IPS DF 6.9 (cell line): Measurements from ENCODE around the gene FKBP2.

Experiments
- DNase-seq: peaks from one replicate; pipeline ENCODE4 v3.0.0-alpha.2; 2013; ENCODE audit warnings: low read depth, low spot score
- H3K27ac ChIP-seq: one replicate; pipeline ENCODE4 v1.5.1; 2013; ENCODE audit warnings: low read length, control low read depth
- H3K27me3 ChIP-seq: 2 replicates; pipeline ENCODE4 v1.6.1; 2013; ENCODE audit warnings: mild to moderate bottlenecking, low read length; ENCODE audit not compliant: control insufficient read depth, insufficient read depth
- H3K36me3 ChIP-seq: 2 replicates; pipeline ENCODE4 v1.6.1; 2013; ENCODE audit warnings: low read length; ENCODE audit not compliant: control insufficient read depth, insufficient read depth
- H3K4me1 ChIP-seq: 2 replicates; pipeline ENCODE4 v1.6.1; 2013; ENCODE audit warnings: low read length; ENCODE audit not compliant: control insufficient read depth, insufficient read depth
- H3K4me3 ChIP-seq: 2 replicates; pipeline ENCODE4 v1.5.1; 2013; ENCODE audit warnings: mild to moderate bottlenecking, low read length
- H3K9me3 ChIP-seq: 2 replicates; pipeline ENCODE4 v1.6.1; 2013; ENCODE audit warnings: low read length, inconsistent platforms; ENCODE audit not compliant: control insufficient read depth, insufficient read depth
- WGBS: extraction: QIAGEN DNeasy Blood & Tissue Kit; methylation state at CpG from one replicate; pipeline ENCODE4 v1.1.7; 2013; ENCODE audit warnings: mixed read lengths, missing lambda C conversion rate; ENCODE audit not compliant: insufficient read length, insufficient coverage; 5-methylcytosine and 5-hydroxymethylcytosine counted together

Gene FKBP2

GRCh38 chr11:64264371-64264852 is 23.5 kb downstream of the FKBP2 start:
- no peaks in the 10 kb centered on the region for H3K9me3 ChIP-seq
- no peak for DNase-seq
- H3K4me1 ChIP-seq, result 0 out of 2 replicates have a peak, but pooled peaks cover 1% of the 10 kb centered on the region
- H3K4me3 ChIP-seq, result no peak overlapping the region
- peaks cover 49% of the 10 kb centered on the region for H3K36me3 ChIP-seq
- no CpG with 5 or more reads among the region's 10 CpGs for WGBS
- H3K27me3 ChIP-seq, result no peaks in the 10 kb centered on the region
- no peak overlapping the region for H3K27ac ChIP-seq

DNA sequence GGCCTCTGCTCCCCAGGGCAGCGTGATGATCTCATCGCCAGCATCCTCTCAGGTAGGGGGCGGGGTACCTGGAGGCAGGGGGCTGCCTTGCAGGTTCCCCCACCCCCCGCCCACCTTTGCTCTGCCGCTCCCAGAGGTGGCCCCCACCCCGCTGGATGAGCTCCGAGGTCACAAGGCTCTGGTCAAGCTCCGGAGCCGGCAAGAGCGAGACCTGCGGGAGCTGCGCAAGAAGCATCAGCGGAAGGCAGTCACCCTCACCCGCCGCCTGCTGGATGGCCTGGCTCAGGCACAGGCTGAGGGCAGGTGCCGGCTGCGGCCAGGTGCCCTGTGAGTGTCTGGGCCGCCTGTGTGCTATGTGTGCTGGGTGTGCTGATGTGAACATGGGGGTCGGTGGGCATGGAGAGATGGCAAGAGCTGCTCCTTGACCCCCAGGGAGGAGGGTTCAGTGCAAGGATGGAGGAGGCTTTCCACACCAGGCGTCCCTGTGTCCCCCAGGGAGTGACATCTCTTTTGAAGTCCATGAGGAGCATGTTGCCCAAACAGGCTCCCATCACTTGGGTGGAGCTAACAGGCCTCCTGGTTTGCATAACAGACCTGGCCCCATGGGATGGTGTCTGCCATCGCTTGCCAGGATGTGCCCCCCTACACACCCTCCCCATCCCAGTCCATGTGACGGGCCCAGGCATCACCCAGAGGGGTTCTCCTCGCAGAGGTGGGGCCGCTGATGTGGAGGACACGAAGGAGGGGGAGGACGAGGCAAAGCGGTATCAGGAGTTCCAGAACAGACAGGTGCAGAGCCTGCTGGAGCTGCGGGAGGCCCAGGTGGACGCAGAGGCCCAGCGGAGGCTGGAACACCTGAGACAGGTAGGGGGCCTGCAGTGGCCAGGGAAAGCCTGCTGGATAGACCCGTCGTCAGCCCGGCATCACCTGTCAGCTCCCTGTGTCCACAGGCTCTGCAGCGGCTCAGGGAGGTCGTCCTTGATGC is 24.6 kb downstream of the FKBP2 start:
- no CpG with 5 or more reads among the region's 35 CpGs for WGBS
- no peak overlapping the region for H3K4me3 ChIP-seq
- H3K9me3 ChIP-seq, result no peaks in the 10 kb centered on the region
- peaks cover 40% of the 10 kb centered on the region for H3K36me3 ChIP-seq
- H3K27ac ChIP-seq, result no peak overlapping the region
- no peaks in the 10 kb centered on the region for H3K27me3 ChIP-seq
- no peak for DNase-seq
- 0 out of 2 replicates have a peak, but pooled peaks cover 1% of the 10 kb centered on the region for H3K4me1 ChIP-seq

DNA sequence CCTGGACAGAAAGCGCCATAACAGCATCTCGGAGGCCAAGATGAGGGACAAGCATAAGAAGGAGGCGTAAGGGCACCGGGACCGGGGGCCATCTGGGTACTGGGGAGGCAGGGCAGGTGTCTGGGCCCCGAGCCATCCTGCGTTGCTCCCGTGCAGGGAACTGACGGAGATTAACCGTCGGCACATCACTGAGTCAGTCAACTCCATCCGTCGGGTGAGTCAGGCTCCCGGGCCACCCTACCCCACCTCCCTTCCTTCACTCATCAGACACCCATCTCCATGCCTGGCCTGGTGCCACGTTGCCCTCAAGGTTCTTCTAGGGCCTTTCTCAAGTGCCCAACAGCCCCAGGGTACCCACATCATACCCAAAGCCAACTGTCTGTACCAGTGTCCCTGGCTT is 25.4 kb downstream of the FKBP2 start:
- H3K36me3 ChIP-seq, result peaks cover 37% of the 10 kb centered on the region
- no CpG with 5 or more reads among the region's 15 CpGs for WGBS
- H3K27ac ChIP-seq, result no peak overlapping the region
- no peak overlapping the region for H3K4me3 ChIP-seq
- 0 out of 2 replicates have a peak, but pooled peaks cover 1% of the 10 kb centered on the region for H3K4me1 ChIP-seq
- no peak for DNase-seq
- no peaks in the 10 kb centered on the region for H3K9me3 ChIP-seq
- no peaks in the 10 kb centered on the region for H3K27me3 ChIP-seq

DNA sequence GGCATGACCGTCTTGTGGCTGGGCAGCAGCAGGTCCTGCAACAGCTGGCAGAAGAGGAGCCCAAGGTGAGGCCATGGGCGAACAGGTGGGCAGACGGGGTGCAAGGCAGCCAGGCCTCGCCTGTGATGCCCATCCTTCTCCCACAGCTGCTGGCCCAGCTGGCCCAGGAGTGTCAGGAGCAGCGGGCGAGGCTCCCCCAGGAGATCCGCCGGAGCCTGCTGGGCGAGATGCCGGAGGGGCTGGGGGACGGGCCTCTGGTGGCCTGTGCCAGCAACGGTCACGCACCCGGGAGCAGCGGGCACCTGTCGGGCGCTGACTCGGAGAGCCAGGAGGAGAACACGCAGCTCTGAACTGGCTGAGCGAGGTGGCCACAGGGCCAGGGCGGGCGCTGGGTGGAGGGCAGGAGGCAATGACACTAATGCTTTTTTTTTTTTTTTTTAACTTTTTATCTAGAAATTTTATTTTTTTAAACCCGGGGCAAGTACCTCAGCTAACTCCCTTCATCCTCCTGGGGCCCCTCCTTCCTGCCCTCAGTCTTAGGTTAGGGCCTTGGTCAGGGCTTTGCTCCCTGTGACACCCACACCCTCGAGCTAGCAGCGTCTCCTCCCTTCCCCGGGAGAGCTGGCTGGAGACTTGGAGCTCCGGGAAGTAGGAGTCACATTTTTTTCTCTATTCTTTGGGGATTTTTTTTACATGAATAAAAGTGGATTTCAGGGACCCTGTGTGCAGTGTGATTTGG is 26.5 kb downstream of the FKBP2 start:
- Histone ChIP-seq H3K4me3 (no peak overlapping the region), H3K9me3 (no peaks in the 10 kb centered on the region), H3K36me3 (peaks cover 31% of the 10 kb centered on the region), H3K27ac (no peak overlapping the region), H3K27me3 (no peaks in the 10 kb centered on the region), H3K4me1 (0 out of 2 replicates have a peak, but pooled peaks cover 1% of the 10 kb centered on the region)
- no peak for DNase-seq
- WGBS, result no CpG with 5 or more reads among the region's 27 CpGs

GRCh38 chr11:64268025-64268892 is 27.4 kb downstream of the FKBP2 start:
- WGBS, result no CpG with 5 or more reads among the region's 23 CpGs
- no peak overlapping the region; the same call in 1 of the 2 replicates for H3K4me3 ChIP-seq
- DNase-seq, result no peak
- peaks cover 27% of the 10 kb centered on the region for H3K36me3 ChIP-seq
- no peaks in the 10 kb centered on the region for H3K9me3 ChIP-seq
- H3K27ac ChIP-seq, result no peak overlapping the region
- 0 out of 2 replicates have a peak, but pooled peaks cover 1% of the 10 kb centered on the region for H3K4me1 ChIP-seq
- no peaks in the 10 kb centered on the region for H3K27me3 ChIP-seq

GRCh38 chr11:64268893-64269539 is 28.1 kb downstream of the FKBP2 start:
- no CpG with 5 or more reads among the region's 34 CpGs for WGBS
- Histone ChIP-seq H3K4me3 (peak overlapping the region; percentile 54; the same call in 1 of the 2 replicates), H3K27me3 (no peaks in the 10 kb centered on the region), H3K9me3 (no peaks in the 10 kb centered on the region), H3K36me3 (peaks cover 23% of the 10 kb centered on the region), H3K4me1 (no peaks in the 10 kb centered on the region), H3K27ac (no peak overlapping the region)
- DNase-seq, result no peak

- Histone ChIP-seq H3K36me3 (peaks cover 20% of the 10 kb centered on the region), H3K9me3 (no peaks in the 10 kb centered on the region), H3K27me3 (no peaks in the 10 kb centered on the region), H3K27ac (no peak overlapping the region), H3K4me3 (peak overlapping the region; percentile 57; the same call in 1 of the 2 replicates), H3K4me1 (no peaks in the 10 kb centered on the region)
- whole genome bisulfite sequencing, result no CpG with 5 or more reads among the region's 58 CpGs
- peak; percentile 99 for DNase-seq
Observed at GRCh38 chr11:64269540-64270220, 28.8 kb downstream of the FKBP2 start.

DNA sequence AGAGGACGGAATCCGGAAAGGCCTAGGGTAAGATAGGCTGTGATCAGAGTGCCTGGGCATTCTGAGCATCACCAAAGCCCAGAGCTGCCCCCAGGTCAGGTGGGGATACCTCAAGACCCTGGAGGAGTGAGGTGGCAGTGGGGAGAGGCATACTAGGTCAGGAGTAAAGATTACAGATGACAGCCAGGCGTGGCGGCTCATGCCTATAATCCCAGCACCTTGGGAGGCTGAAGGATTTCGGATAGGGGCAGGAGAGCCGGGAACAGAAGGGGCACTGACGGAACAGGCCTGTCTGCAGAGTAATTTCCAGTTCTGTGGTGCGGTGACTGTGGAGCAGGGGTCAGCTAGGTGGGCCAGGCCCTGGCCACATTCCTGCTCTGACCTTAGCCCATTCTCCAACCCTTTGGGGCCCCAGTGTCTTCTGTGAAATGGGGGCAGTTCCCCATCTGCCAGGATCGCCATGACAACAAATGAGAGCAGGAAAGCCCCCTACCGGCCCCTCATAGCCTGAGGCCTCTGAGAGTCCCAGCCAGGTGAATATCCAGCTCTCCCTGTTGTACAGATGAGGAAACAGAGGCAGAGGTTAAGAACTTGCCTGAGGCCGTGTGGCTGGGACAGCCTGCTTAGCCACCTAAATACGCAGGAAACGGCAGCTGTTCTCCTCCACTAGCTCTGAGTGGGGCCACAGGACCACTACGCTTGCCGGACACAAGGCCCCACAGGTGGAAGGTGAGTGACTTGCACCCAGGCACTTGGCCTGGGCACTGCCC is 34.3 kb downstream of the FKBP2 start:
- H3K9me3 ChIP-seq, result no peaks in the 10 kb centered on the region
- H3K4me1 ChIP-seq, result peaks cover 2% of the 10 kb centered on the region
- H3K4me3 ChIP-seq, result no peak overlapping the region
- H3K36me3 ChIP-seq, result 0 out of 2 replicates have a peak, but pooled peaks cover 3% of the 10 kb centered on the region
- no peak overlapping the region for H3K27ac ChIP-seq
- no CpG with 5 or more reads among the region's 15 CpGs for WGBS
- H3K27me3 ChIP-seq, result no peaks in the 10 kb centered on the region
- DNase-seq, result no peak
